Prostate gland (tissue), 2 donors: ENCODE data around the gene AK9.

Source experiments
- POLR2A ChIP-seq: fragments of 450-650 bp; IDR thresholded peaks from one replicate; pipeline ENCODE4 v1.6.1; 2016; ENCODE audit warnings: antibody characterized with exemption, mild to moderate bottlenecking
- TF ChIP-seq, protein P1 (sequence below), 4 experiments: fragments of 200-600 bp in 2 of 4; fragments of 450-650 bp in 2 of 4; sonication (generic) in 2 of 4; IDR thresholded peaks; 1 replicate in 3 of 4; 2 replicates in 1 of 4; pipeline ENCODE4 v1.5.1; 2016 to 2019; ENCODE audit warnings: antibody characterized with exemption in 4 of 4, mild to moderate bottlenecking in 2 of 4, moderate library complexity in 2 of 4

GRCh38 chr6:109671733-109672132 lies 19.3 kb downstream of the AK9 start:
- TF ChIP-seq POLR2A: no peak
- TF ChIP-seq, protein P1, sequence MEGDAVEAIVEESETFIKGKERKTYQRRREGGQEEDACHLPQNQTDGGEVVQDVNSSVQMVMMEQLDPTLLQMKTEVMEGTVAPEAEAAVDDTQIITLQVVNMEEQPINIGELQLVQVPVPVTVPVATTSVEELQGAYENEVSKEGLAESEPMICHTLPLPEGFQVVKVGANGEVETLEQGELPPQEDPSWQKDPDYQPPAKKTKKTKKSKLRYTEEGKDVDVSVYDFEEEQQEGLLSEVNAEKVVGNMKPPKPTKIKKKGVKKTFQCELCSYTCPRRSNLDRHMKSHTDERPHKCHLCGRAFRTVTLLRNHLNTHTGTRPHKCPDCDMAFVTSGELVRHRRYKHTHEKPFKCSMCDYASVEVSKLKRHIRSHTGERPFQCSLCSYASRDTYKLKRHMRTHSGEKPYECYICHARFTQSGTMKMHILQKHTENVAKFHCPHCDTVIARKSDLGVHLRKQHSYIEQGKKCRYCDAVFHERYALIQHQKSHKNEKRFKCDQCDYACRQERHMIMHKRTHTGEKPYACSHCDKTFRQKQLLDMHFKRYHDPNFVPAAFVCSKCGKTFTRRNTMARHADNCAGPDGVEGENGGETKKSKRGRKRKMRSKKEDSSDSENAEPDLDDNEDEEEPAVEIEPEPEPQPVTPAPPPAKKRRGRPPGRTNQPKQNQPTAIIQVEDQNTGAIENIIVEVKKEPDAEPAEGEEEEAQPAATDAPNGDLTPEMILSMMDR (IDR thresholded peaks at IDR 0.05): no peak
